Liver (tissue), 9 donors: ENCODE results near the gene RNU7-1. TPM values are rescaled to one million over a fixed set of nuclear protein-coding genes. Genes with fewer than 3 reads are reported as not detected.

Source experiments
- DNase-seq: peaks from one replicate; pipeline ENCODE4 v3.0.0-alpha.2; 2017; ENCODE audit warnings: low spot score
- H3K27ac ChIP-seq, 2 donors: one replicate each; pipeline ENCODE4 v1.7.0; 2013; ENCODE audit warnings: inconsistent platforms in 2 of 2, low read length in 2 of 2, control low read depth in 1 of 2, low read depth in 1 of 2, mild to moderate bottlenecking in 1 of 2
- H3K27me3 ChIP-seq, 4 donors: one replicate each; pipeline versions ENCODE4 v1.6.1 to v1.7.0; 2013; ENCODE audit warnings: low read length in 3 of 4, inconsistent platforms in 1 of 4, mild to moderate bottlenecking in 1 of 4, moderate library complexity in 1 of 4; ENCODE audit not compliant: control insufficient read depth in 4 of 4, insufficient read depth in 4 of 4
- H3K36me3 ChIP-seq, 4 donors: one replicate each; pipeline versions ENCODE4 v1.6.1 to v1.7.0; 2013; ENCODE audit warnings: low read length in 3 of 4, mild to moderate bottlenecking in 3 of 4, low read depth in 1 of 4, moderate library complexity in 1 of 4; ENCODE audit not compliant: control insufficient read depth in 4 of 4, insufficient read depth in 3 of 4
- H3K4me1 ChIP-seq, 4 donors: one replicate each; pipeline versions ENCODE4 v1.6.1 to v1.7.0; 2013; ENCODE audit warnings: low read length in 3 of 4, mild to moderate bottlenecking in 3 of 4, moderate library complexity in 1 of 4; ENCODE audit not compliant: control insufficient read depth in 4 of 4, insufficient read depth in 4 of 4
- H3K4me3 ChIP-seq, 3 donors: one replicate each; pipeline versions ENCODE4 v1.6.1 to v1.7.0; 2013; ENCODE audit warnings: low read length in 3 of 3, control low read depth in 1 of 3, low read depth in 1 of 3, mild to moderate bottlenecking in 1 of 3
- H3K9ac ChIP-seq, 2 donors: one replicate each; pipeline ENCODE4 v1.7.0; 2013; ENCODE audit warnings: low read length in 2 of 2, mild to moderate bottlenecking in 2 of 2, moderate library complexity in 2 of 2, control low read depth in 1 of 2, low read depth in 1 of 2
- H3K9me3 ChIP-seq, 4 donors: one replicate each; pipeline versions ENCODE4 v1.6.1 to v1.7.0; 2013; ENCODE audit warnings: low read length in 3 of 4; ENCODE audit not compliant: control insufficient read depth in 4 of 4
- EGR1 ChIP-seq, 2 donors: IDR thresholded peaks; 2 replicates each; pipeline ENCODE4 v1.6.1; 2016 to 2018; ENCODE audit warnings: antibody characterized with exemption in 2 of 2, low read depth in 2 of 2
- FOXA1 ChIP-seq: IDR thresholded peaks from 2 replicates; pipeline ENCODE4 v1.6.1; 2016; ENCODE audit warnings: antibody characterized with exemption
- FOXA2 ChIP-seq: IDR thresholded peaks from 2 replicates; pipeline ENCODE4 v1.6.1; 2016; ENCODE audit warnings: antibody characterized with exemption
- GABPA ChIP-seq, 2 donors: IDR thresholded peaks in 1 of 2; conservative IDR thresholded peaks in 1 of 2; 2 replicates each; pipeline ENCODE4 v1.6.1; 2016; ENCODE audit warnings: antibody characterized with exemption in 2 of 2, mild to moderate bottlenecking in 1 of 2, moderate library complexity in 1 of 2
- HNF4A ChIP-seq, 2 donors: conservative IDR thresholded peaks; 2 replicates each; pipeline ENCODE4 v1.6.1; 2016; ENCODE audit warnings: antibody characterized with exemption in 2 of 2, mild to moderate bottlenecking in 2 of 2
- HNF4G ChIP-seq: IDR thresholded peaks from 2 replicates; pipeline ENCODE4 v1.6.1; 2016; ENCODE audit warnings: antibody characterized with exemption
- JUND ChIP-seq, 2 donors: IDR thresholded peaks; 2 replicates each; pipeline ENCODE4 v1.6.1; 2016; ENCODE audit warnings: antibody characterized with exemption in 2 of 2
- NR2F2 ChIP-seq: IDR thresholded peaks from 2 replicates; pipeline ENCODE4 v1.6.1; 2016; ENCODE audit warnings: antibody characterized with exemption
- RAD21 ChIP-seq, 2 donors: IDR thresholded peaks; 2 replicates each; pipeline ENCODE4 v1.6.1; 2016; ENCODE audit warnings: antibody characterized with exemption in 2 of 2, mild to moderate bottlenecking in 2 of 2
- RXRA ChIP-seq, 2 donors: IDR thresholded peaks; 2 replicates each; pipeline ENCODE4 v1.6.1; 2017 to 2018; ENCODE audit warnings: antibody characterized with exemption in 2 of 2, mild to moderate bottlenecking in 1 of 2
- SP1 ChIP-seq: IDR thresholded peaks from 2 replicates; pipeline ENCODE4 v1.6.1; 2018; ENCODE audit warnings: antibody characterized with exemption, mild to moderate bottlenecking
- TAF1 ChIP-seq: conservative IDR thresholded peaks from 2 replicates; pipeline ENCODE4 v1.6.1; 2016; ENCODE audit warnings: antibody characterized with exemption, mild to moderate bottlenecking
- YY1 ChIP-seq: IDR thresholded peaks from 2 replicates; pipeline ENCODE4 v1.6.1; 2016; ENCODE audit warnings: antibody characterized with exemption, mild to moderate bottlenecking
- WGBS: extraction: QIAGEN DNeasy Blood & Tissue Kit; methylation state at CpG from one replicate; pipeline ENCODE4 v1.1.7; 2013; 5-methylcytosine and 5-hydroxymethylcytosine counted together
- polyA plus RNA-seq, 2 donors: library from polyadenylated mRNA; stranded (reverse) in 1 of 2; unstranded in 1 of 2; fragments of 200-250 nt in 1 of 2; fragments of >200 nt in 1 of 2; fragmentation: Nextera tagmentation in 1 of 2; extraction: Ambion mirVana in 1 of 2; gene quantifications; one replicate each; pipeline versions ENCODE4 v1.2.1 to v1.2.3, GENCODE V29; 2013 to 2015
- total RNA-seq, 2 donors: library from RNA; depleted of rRNA; stranded (reverse); fragments of >200 nt; gene quantifications; one replicate each; pipeline ENCODE4 v1.2.3, GENCODE V29; 2014
- TF ChIP-seq, protein P1 (sequence below): IDR thresholded peaks from 2 replicates; pipeline ENCODE4 v1.6.1; 2016; ENCODE audit warnings: antibody characterized with exemption
- TF ChIP-seq, protein P2 (sequence below): fragments of 150-350 bp; IDR thresholded peaks from 2 replicates; pipeline ENCODE4 v1.5.1; 2017; ENCODE audit warnings: improper control_type of control experiment, low read depth, low read length; ENCODE audit not compliant: missing input control
- TF ChIP-seq, protein P3 (sequence below): IDR thresholded peaks from 2 replicates; pipeline ENCODE4 v1.6.1; 2016; ENCODE audit warnings: antibody characterized with exemption, mild to moderate bottlenecking
- TF ChIP-seq, protein P4 (sequence below): IDR thresholded peaks from 2 replicates; pipeline ENCODE4 v1.6.1; 2016; ENCODE audit warnings: antibody characterized with exemption
- TF ChIP-seq, protein P5 (sequence below): IDR thresholded peaks from 2 replicates; pipeline ENCODE4 v1.6.1; 2016; ENCODE audit warnings: antibody characterized with exemption
- donor health status: healthy.
- donor health status: healthy.
- donor health status: healthy.
- donor health status: healthy.
- donor health status: healthy.

RNU7-1 gene
- total and polyA plus RNA-seq, 4 donors: not detected

DNA sequence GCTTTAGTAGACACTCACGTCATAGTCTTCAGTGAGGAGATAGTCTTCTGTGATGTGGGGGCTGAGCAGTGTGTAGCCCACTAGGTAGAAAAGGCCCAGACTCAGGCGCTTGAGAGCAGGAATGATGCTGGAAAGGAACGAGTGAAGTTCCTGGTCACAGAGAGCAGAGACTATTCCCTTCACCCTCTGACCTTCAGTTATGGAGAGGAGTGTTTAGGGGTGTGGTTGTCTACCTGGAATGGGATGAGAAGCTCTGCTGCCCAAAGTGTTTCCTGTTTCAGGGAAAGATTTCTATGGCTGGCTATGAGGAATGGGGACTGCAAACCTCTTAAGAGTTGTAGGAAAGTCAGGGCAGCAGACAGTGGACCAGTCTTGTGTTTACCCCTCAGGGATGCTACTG lies 35.8 kb downstream of the RNU7-1 start:
- TF ChIP-seq RXRA (IDR thresholded peaks at IDR 0.05) (no peak), GABPA (IDR thresholded peaks at IDR 0.05 in 1 of 2, conservative IDR thresholded peaks at IDR 0.05 in 1 of 2) (no peak), RAD21 (IDR thresholded peaks at IDR 0.05) (no peak), YY1 (no peak), FOXA1 (no peak), NR2F2 (no peak), EGR1 (IDR thresholded peaks at IDR 0.05; ENCODE audit: low read depth in 2 of 2) (no peak), JUND (IDR thresholded peaks at IDR 0.05) (no peak), HNF4A (conservative IDR thresholded peaks at IDR 0.05) (no peak), FOXA2 (no peak), HNF4G (no peak), SP1 (no peak)
- TF ChIP-seq, protein P1, sequence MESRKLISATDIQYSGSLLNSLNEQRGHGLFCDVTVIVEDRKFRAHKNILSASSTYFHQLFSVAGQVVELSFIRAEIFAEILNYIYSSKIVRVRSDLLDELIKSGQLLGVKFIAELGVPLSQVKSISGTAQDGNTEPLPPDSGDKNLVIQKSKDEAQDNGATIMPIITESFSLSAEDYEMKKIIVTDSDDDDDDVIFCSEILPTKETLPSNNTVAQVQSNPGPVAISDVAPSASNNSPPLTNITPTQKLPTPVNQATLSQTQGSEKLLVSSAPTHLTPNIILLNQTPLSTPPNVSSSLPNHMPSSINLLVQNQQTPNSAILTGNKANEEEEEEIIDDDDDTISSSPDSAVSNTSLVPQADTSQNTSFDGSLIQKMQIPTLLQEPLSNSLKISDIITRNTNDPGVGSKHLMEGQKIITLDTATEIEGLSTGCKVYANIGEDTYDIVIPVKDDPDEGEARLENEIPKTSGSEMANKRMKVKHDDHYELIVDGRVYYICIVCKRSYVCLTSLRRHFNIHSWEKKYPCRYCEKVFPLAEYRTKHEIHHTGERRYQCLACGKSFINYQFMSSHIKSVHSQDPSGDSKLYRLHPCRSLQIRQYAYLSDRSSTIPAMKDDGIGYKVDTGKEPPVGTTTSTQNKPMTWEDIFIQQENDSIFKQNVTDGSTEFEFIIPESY: no peak
- TF ChIP-seq, protein P2, sequence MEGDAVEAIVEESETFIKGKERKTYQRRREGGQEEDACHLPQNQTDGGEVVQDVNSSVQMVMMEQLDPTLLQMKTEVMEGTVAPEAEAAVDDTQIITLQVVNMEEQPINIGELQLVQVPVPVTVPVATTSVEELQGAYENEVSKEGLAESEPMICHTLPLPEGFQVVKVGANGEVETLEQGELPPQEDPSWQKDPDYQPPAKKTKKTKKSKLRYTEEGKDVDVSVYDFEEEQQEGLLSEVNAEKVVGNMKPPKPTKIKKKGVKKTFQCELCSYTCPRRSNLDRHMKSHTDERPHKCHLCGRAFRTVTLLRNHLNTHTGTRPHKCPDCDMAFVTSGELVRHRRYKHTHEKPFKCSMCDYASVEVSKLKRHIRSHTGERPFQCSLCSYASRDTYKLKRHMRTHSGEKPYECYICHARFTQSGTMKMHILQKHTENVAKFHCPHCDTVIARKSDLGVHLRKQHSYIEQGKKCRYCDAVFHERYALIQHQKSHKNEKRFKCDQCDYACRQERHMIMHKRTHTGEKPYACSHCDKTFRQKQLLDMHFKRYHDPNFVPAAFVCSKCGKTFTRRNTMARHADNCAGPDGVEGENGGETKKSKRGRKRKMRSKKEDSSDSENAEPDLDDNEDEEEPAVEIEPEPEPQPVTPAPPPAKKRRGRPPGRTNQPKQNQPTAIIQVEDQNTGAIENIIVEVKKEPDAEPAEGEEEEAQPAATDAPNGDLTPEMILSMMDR: no peak
- TF ChIP-seq, protein P3, sequence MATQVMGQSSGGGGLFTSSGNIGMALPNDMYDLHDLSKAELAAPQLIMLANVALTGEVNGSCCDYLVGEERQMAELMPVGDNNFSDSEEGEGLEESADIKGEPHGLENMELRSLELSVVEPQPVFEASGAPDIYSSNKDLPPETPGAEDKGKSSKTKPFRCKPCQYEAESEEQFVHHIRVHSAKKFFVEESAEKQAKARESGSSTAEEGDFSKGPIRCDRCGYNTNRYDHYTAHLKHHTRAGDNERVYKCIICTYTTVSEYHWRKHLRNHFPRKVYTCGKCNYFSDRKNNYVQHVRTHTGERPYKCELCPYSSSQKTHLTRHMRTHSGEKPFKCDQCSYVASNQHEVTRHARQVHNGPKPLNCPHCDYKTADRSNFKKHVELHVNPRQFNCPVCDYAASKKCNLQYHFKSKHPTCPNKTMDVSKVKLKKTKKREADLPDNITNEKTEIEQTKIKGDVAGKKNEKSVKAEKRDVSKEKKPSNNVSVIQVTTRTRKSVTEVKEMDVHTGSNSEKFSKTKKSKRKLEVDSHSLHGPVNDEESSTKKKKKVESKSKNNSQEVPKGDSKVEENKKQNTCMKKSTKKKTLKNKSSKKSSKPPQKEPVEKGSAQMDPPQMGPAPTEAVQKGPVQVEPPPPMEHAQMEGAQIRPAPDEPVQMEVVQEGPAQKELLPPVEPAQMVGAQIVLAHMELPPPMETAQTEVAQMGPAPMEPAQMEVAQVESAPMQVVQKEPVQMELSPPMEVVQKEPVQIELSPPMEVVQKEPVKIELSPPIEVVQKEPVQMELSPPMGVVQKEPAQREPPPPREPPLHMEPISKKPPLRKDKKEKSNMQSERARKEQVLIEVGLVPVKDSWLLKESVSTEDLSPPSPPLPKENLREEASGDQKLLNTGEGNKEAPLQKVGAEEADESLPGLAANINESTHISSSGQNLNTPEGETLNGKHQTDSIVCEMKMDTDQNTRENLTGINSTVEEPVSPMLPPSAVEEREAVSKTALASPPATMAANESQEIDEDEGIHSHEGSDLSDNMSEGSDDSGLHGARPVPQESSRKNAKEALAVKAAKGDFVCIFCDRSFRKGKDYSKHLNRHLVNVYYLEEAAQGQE: no peak
- TF ChIP-seq, protein P4, sequence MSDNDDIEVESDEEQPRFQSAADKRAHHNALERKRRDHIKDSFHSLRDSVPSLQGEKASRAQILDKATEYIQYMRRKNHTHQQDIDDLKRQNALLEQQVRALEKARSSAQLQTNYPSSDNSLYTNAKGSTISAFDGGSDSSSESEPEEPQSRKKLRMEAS: no peak
- TF ChIP-seq, protein P5, sequence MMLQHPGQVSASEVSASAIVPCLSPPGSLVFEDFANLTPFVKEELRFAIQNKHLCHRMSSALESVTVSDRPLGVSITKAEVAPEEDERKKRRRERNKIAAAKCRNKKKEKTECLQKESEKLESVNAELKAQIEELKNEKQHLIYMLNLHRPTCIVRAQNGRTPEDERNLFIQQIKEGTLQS: no peak
- no peak for DNase-seq
- H3K4me1 ChIP-seq: peaks cover 4 to 25% (median 24%) of the 10 kb centered on the region in 4 donors
- no peak overlapping the region for H3K9ac ChIP-seq
- H3K27me3 ChIP-seq: no peaks in the 10 kb centered on the region
- H3K4me3 ChIP-seq: no peak overlapping the region
- H3K9me3 ChIP-seq: no peaks in the 10 kb centered on the region
- WGBS: 91% methylated on average over 3 of the region's 3 CpGs
- peaks cover 2 to 77% (median 64%) of the 10 kb centered on the region in 4 donors for H3K36me3 ChIP-seq
- H3K27ac ChIP-seq: no peak overlapping the region

DNA sequence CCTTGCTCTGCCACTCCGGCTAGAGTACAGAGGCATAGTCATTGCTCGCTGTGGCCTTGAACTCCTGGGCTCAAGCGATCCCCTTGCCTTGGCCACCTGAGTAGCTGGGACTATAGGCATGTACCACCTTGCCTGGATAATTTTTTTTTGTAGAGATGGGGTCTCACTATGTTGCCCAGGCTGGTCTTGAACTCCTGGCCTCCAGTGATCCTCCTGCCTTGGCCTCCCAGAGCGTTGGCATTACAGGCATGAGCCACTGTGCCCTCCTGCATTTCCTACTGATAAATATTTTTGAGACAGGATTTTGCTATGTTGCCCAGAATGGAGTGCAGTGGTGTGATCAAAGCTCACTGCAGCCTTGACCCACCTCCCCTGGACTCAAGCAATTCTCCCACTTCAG lies 36.5 kb downstream of the RNU7-1 start:
- H3K4me1 ChIP-seq: peaks cover 4 to 28% (median 25%) of the 10 kb centered on the region in 4 donors
- H3K9ac ChIP-seq: no peak overlapping the region
- no peak overlapping the region for H3K27ac ChIP-seq
- TF ChIP-seq FOXA2: no peak
- no peak for TF ChIP-seq TAF1
- no peak for TF ChIP-seq GABPA (IDR thresholded peaks at IDR 0.05 in 1 of 2, conservative IDR thresholded peaks at IDR 0.05 in 1 of 2)
- no peak for TF ChIP-seq FOXA1
- no peak for TF ChIP-seq YY1
- no peak for TF ChIP-seq HNF4G
- no peak for TF ChIP-seq RAD21 (IDR thresholded peaks at IDR 0.05)
- no peak for TF ChIP-seq EGR1 (IDR thresholded peaks at IDR 0.05; ENCODE audit: low read depth in 2 of 2)
- no peak for TF ChIP-seq HNF4A (conservative IDR thresholded peaks at IDR 0.05)
- TF ChIP-seq, protein P2: no peak
- TF ChIP-seq, protein P5: no peak
- no peak for TF ChIP-seq SP1
- TF ChIP-seq, protein P4: no peak
- TF ChIP-seq, protein P1: no peak
- no peak for TF ChIP-seq JUND (IDR thresholded peaks at IDR 0.05)
- no peaks in the 10 kb centered on the region for H3K27me3 ChIP-seq
- H3K9me3 ChIP-seq: no peaks in the 10 kb centered on the region
- WGBS: 98% methylated on average over 4 of the region's 4 CpGs
- no peak for DNase-seq
- H3K4me3 ChIP-seq: no peak overlapping the region
- H3K36me3 ChIP-seq: peaks cover 2 to 71% (median 58%) of the 10 kb centered on the region in 4 donors
